ENCODE measurements around the gene AMDHD1. TPM values are rescaled to one million over a fixed set of nuclear protein-coding genes. Genes with fewer than 3 reads are reported as not detected.

Gene AMDHD1
- total and polyA plus RNA-seq, 10 of the 15 experiments (the other 5 are each of a cell fraction or from before 2014, with no cell fraction given): 0.04 to 0.28 (median 0.13) TPM; not detected in 4

DNA sequence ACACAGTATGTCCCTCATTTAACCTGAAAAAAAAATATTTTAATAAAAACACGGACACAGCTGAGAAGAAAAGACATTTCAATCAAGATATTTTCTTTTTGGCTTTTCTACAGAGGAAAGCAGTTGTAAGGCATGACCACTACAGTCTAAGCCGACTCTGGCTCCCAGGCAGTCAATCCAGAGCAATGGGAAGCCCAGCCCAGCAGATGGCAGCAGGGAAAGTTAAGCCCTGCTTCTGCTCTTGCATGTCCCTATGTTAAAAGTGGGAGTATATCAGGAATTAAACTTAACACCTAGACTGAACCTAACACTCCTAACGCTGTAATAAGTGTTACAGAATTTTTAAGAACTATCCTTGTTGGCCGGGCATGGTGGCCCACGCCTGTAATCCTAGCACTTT is 72.5 kb downstream of the AMDHD1 start:
- Histone ChIP-seq H4K20me1 (ENCODE audit: control insufficient read depth, insufficient read depth) (no peaks in the 10 kb centered on the region), H3K4me2 (ENCODE audit: control insufficient read depth, insufficient read depth) (no peak overlapping the region), H3K4me1 (ENCODE audit: control insufficient read depth, insufficient read depth, low read length) (peaks cover 7% of the 10 kb centered on the region), H3K9ac (ENCODE audit: control insufficient read depth, insufficient read depth, low read length) (no peak overlapping the region), H3K36me3 (ENCODE audit: control insufficient read depth in 2 of 2, insufficient read depth in 2 of 2, low read length in 1 of 2) (peaks cover 1 to 8% of the 10 kb centered on the region in 2 experiments; a peak in 3 of 4 replicates), H3K79me2 (ENCODE audit: control insufficient read depth, insufficient read depth, low read length) (no peaks in the 10 kb centered on the region), H3K9me3 (replicated peaks; ENCODE audit: control insufficient read depth, insufficient read depth, low read length) (no peaks in the 10 kb centered on the region), H3K4me3 (no peak overlapping the region), H3K27me3 (replicated peaks in 1 of 2; ENCODE audit: control insufficient read depth in 2 of 2, insufficient read depth in 2 of 2, low read length in 1 of 2) (no peaks in the 10 kb centered on the region), H2AFZ (ENCODE audit: control insufficient read depth, low read depth, low read length) (no peak overlapping the region), H3K27ac (ENCODE audit: control insufficient read depth, insufficient read depth) (no peak overlapping the region)
- no peak for TF ChIP-seq SREBF1 (IDR thresholded peaks at IDR 0.05; ENCODE audit: low read length)
- TF ChIP-seq KLF5 (IDR thresholded peaks at IDR 0.05; ENCODE audit: partially characterized antibody): no peak
- TF ChIP-seq, protein P1, sequence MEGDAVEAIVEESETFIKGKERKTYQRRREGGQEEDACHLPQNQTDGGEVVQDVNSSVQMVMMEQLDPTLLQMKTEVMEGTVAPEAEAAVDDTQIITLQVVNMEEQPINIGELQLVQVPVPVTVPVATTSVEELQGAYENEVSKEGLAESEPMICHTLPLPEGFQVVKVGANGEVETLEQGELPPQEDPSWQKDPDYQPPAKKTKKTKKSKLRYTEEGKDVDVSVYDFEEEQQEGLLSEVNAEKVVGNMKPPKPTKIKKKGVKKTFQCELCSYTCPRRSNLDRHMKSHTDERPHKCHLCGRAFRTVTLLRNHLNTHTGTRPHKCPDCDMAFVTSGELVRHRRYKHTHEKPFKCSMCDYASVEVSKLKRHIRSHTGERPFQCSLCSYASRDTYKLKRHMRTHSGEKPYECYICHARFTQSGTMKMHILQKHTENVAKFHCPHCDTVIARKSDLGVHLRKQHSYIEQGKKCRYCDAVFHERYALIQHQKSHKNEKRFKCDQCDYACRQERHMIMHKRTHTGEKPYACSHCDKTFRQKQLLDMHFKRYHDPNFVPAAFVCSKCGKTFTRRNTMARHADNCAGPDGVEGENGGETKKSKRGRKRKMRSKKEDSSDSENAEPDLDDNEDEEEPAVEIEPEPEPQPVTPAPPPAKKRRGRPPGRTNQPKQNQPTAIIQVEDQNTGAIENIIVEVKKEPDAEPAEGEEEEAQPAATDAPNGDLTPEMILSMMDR (IDR thresholded peaks at IDR 0.05 in 2 of 3, conservative IDR thresholded peaks at IDR 0.05 in 1 of 3; ENCODE audit: control insufficient read depth in 2 of 3, extremely low read depth in 1 of 3, insufficient read depth in 1 of 3, low read depth in 3 of 3, low read length in 3 of 3): no peak; a peak in 2 of 6 replicates
- TF ChIP-seq TCF3 (IDR thresholded peaks at IDR 0.05; ENCODE audit: borderline replicate concordance, insufficient read depth, low read depth, low read length): no peak
- 85% methylated on average over 5 of the region's 5 CpGs for WGBS (ENCODE audit: insufficient coverage, insufficient replicate concordance, low lambda C conversion rate, missing lambda C conversion rate)
- ChIA-PET POLR2A (no interaction called here), CTCF (interaction anchor here (1.1 to 1.7 kb wide), 2 partner anchors 9 to 502 kb away, joined by 4 read pairs; no protein-coding TSS in a partner anchor), SMC1A (ENCODE audit: uncharacterized antibody, unreplicated experiment) (interaction anchor here (0.9 to 1.3 kb wide), 3 partner anchors 9 to 200 kb away, joined by 3 read pairs; no protein-coding TSS in a partner anchor), RAD21 (ENCODE audit: unreplicated experiment) (no interaction called here)
- DNase-seq (ENCODE audit: low read depth, low spot score) (no peak), FAIRE-seq (no peak), ATAC-seq (no peak)
- in situ Hi-C loops (cut with MboI): no loop called here
- no TSS peak for BruUV-seq (replicated peaks)
- intact Hi-C loops (cut with micrococcal nuclease; ENCODE audit: unreplicated experiment): no loop called here

Other genes with a start within 250 kb of the AMDHD1 start
- not detected in 2 replicates for gene NTN4, start 152.6 kb upstream of the AMDHD1 start, total RNA-seq (2014; rRNA removed)
- not detected in 2 replicates for gene NTN4, start 152.6 kb upstream of the AMDHD1 start, total RNA-seq (2014; rRNA removed; fragmentation: Illumina TruSeq; extraction: Trizol)
- gene NTN4, start 152.6 kb upstream of the AMDHD1 start, total RNA-seq (2021): 0.08 and 0.15 TPM in 2 replicates
- gene NTN4, start 152.6 kb upstream of the AMDHD1 start, polyA plus RNA-seq (2011; rRNA removed): not detected in 2 replicates
- not detected in 2 replicates for gene NTN4, start 152.6 kb upstream of the AMDHD1 start, polyA plus RNA-seq (2014; fragmentation: Illumina TruSeq; extraction: Trizol)
- not detected for gene NTN4, start 152.6 kb upstream of the AMDHD1 start, polyA plus RNA-seq (2014; fragmentation: Nextera tagmentation; extraction: Ambion mirVana)
- not detected in 2 replicates for gene NTN4, start 152.6 kb upstream of the AMDHD1 start, polyA plus RNA-seq (2014; rRNA removed)
- gene NTN4, start 152.6 kb upstream of the AMDHD1 start, polyA plus RNA-seq (2016; fragmentation: Nextera tagmentation; extraction: Ambion mirVana): not detected
- 36.5 and 37.8 TPM in 2 replicates for gene SNRPF, start 84.4 kb upstream of the AMDHD1 start, total RNA-seq (2014; rRNA removed)
- 73.6 and 78.8 TPM in 2 replicates for gene SNRPF, start 84.4 kb upstream of the AMDHD1 start, total RNA-seq (2014; rRNA removed; fragmentation: Illumina TruSeq; extraction: Trizol)
- 42.9 and 48.2 TPM in 2 replicates for gene SNRPF, start 84.4 kb upstream of the AMDHD1 start, total RNA-seq (2021)
- gene SNRPF, start 84.4 kb upstream of the AMDHD1 start, polyA plus RNA-seq (2011; rRNA removed): 32.9 and 54.8 TPM in 2 replicates
- 66.8 and 77.0 TPM in 2 replicates for gene SNRPF, start 84.4 kb upstream of the AMDHD1 start, polyA plus RNA-seq (2014; fragmentation: Illumina TruSeq; extraction: Trizol)
- 100 to 1,000 TPM; 187 to 204 TPM for gene SNRPF, start 84.4 kb upstream of the AMDHD1 start, polyA plus RNA-seq (2014; fragmentation: Nextera tagmentation; extraction: Ambion mirVana)
- gene SNRPF, start 84.4 kb upstream of the AMDHD1 start, polyA plus RNA-seq (2014; rRNA removed): 43.4 and 44.1 TPM in 2 replicates
- 100 to 1,000 TPM; 151 to 171 TPM for gene SNRPF, start 84.4 kb upstream of the AMDHD1 start, polyA plus RNA-seq (2016; fragmentation: Nextera tagmentation; extraction: Ambion mirVana)
- gene CCDC38, start 717 bp upstream of the AMDHD1 start, total RNA-seq (2014; rRNA removed): not detected in 2 replicates
- not detected in 2 replicates for gene CCDC38, start 717 bp upstream of the AMDHD1 start, total RNA-seq (2014; rRNA removed; fragmentation: Illumina TruSeq; extraction: Trizol)
- 0.08 TPM in 1 of 2 replicates, not detected in the other for gene CCDC38, start 717 bp upstream of the AMDHD1 start, total RNA-seq (2021)
- 0.04 TPM in 2 replicates for gene CCDC38, start 717 bp upstream of the AMDHD1 start, polyA plus RNA-seq (2011; rRNA removed)
- gene CCDC38, start 717 bp upstream of the AMDHD1 start, polyA plus RNA-seq (2014; fragmentation: Illumina TruSeq; extraction: Trizol): not detected in 2 replicates
- gene CCDC38, start 717 bp upstream of the AMDHD1 start, polyA plus RNA-seq (2014; fragmentation: Nextera tagmentation; extraction: Ambion mirVana): not detected
- 0.06 TPM in 1 of 2 replicates, not detected in the other for gene CCDC38, start 717 bp upstream of the AMDHD1 start, polyA plus RNA-seq (2014; rRNA removed)
- gene CCDC38, start 717 bp upstream of the AMDHD1 start, polyA plus RNA-seq (2016; fragmentation: Nextera tagmentation; extraction: Ambion mirVana): under 1 TPM in 1 of 2 experiments, not detected in 1; 0.05 TPM
- gene HAL, start 53.0 kb downstream of the AMDHD1 start, total RNA-seq (2014; rRNA removed): 0.45 TPM in 1 of 2 replicates, not detected in the other
- 0.04 TPM in 1 of 2 replicates, not detected in the other for gene HAL, start 53.0 kb downstream of the AMDHD1 start, total RNA-seq (2014; rRNA removed; fragmentation: Illumina TruSeq; extraction: Trizol)
- gene HAL, start 53.0 kb downstream of the AMDHD1 start, total RNA-seq (2021): 0.11 and 0.18 TPM in 2 replicates
- 0.10 and 0.14 TPM in 2 replicates for gene HAL, start 53.0 kb downstream of the AMDHD1 start, polyA plus RNA-seq (2011; rRNA removed)
- 0.06 and 0.52 TPM in 2 replicates for gene HAL, start 53.0 kb downstream of the AMDHD1 start, polyA plus RNA-seq (2014; fragmentation: Illumina TruSeq; extraction: Trizol)
- under 1 TPM; 0.08 to 0.13 TPM for gene HAL, start 53.0 kb downstream of the AMDHD1 start, polyA plus RNA-seq (2014; fragmentation: Nextera tagmentation; extraction: Ambion mirVana)
- 0.13 and 0.38 TPM in 2 replicates for gene HAL, start 53.0 kb downstream of the AMDHD1 start, polyA plus RNA-seq (2014; rRNA removed)
- gene HAL, start 53.0 kb downstream of the AMDHD1 start, polyA plus RNA-seq (2016; fragmentation: Nextera tagmentation; extraction: Ambion mirVana): under 1 TPM in 1 of 2 experiments, not detected in 1; 0.19 TPM
- gene LTA4H, start 92.3 kb downstream of the AMDHD1 start, total RNA-seq (2014; rRNA removed): 46.5 and 55.0 TPM in 2 replicates
- gene LTA4H, start 92.3 kb downstream of the AMDHD1 start, total RNA-seq (2014; rRNA removed; fragmentation: Illumina TruSeq; extraction: Trizol): 63.1 and 63.4 TPM in 2 replicates
- 44.7 and 45.9 TPM in 2 replicates for gene LTA4H, start 92.3 kb downstream of the AMDHD1 start, total RNA-seq (2021)
- gene LTA4H, start 92.3 kb downstream of the AMDHD1 start, polyA plus RNA-seq (2011; rRNA removed): 106 and 161 TPM in 2 replicates
- 73.6 and 99.5 TPM in 2 replicates for gene LTA4H, start 92.3 kb downstream of the AMDHD1 start, polyA plus RNA-seq (2014; fragmentation: Illumina TruSeq; extraction: Trizol)
- gene LTA4H, start 92.3 kb downstream of the AMDHD1 start, polyA plus RNA-seq (2014; fragmentation: Nextera tagmentation; extraction: Ambion mirVana): 10 to 100 TPM; 47.2 to 47.4 TPM
- 47.6 and 51.3 TPM in 2 replicates for gene LTA4H, start 92.3 kb downstream of the AMDHD1 start, polyA plus RNA-seq (2014; rRNA removed)
- 10 to 100 TPM; 43.9 to 45.9 TPM for gene LTA4H, start 92.3 kb downstream of the AMDHD1 start, polyA plus RNA-seq (2016; fragmentation: Nextera tagmentation; extraction: Ambion mirVana)

All from GM12878 (cell line).